ENCODE results near the gene CD81. TPM values are rescaled to one million over a fixed set of nuclear protein-coding genes. Genes with fewer than 3 reads are reported as not detected.

Gene CD81
- total and polyA plus RNA-seq, 2 experiments from 2014 or later: 67.6 to 434 TPM

DNA sequence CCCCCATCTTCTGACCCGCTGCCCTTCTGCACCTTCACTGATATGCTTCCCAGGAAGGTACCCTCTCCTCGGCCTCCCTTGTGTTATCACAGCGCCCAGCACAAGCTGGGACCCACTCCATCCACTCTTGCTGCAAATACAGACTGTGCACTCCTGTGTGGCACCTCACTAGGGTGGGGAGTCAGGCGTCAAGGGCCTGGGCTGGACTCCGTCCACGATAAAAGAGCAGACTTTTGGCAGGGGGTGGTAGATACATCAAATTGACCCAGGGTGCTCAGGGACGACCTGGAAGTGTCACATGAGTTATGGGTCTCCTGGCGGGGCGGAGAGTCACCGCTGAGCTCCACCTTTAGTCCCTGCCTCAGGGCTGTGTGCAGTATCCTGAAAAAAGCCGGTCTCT lies 66.3 kb downstream of the CD81 start:
- peaks cover 36% of the 10 kb centered on the region for H3K27me3 ChIP-seq (replicated peaks; ENCODE audit: insufficient read depth)
- WGBS, 2 experiments (ENCODE audit: low coverage in 1 of 2, low lambda C conversion rate in 2 of 2, missing lambda C conversion rate in 2 of 2): 18 to 19% methylated on average over 11 of the region's 11 CpGs

DNA sequence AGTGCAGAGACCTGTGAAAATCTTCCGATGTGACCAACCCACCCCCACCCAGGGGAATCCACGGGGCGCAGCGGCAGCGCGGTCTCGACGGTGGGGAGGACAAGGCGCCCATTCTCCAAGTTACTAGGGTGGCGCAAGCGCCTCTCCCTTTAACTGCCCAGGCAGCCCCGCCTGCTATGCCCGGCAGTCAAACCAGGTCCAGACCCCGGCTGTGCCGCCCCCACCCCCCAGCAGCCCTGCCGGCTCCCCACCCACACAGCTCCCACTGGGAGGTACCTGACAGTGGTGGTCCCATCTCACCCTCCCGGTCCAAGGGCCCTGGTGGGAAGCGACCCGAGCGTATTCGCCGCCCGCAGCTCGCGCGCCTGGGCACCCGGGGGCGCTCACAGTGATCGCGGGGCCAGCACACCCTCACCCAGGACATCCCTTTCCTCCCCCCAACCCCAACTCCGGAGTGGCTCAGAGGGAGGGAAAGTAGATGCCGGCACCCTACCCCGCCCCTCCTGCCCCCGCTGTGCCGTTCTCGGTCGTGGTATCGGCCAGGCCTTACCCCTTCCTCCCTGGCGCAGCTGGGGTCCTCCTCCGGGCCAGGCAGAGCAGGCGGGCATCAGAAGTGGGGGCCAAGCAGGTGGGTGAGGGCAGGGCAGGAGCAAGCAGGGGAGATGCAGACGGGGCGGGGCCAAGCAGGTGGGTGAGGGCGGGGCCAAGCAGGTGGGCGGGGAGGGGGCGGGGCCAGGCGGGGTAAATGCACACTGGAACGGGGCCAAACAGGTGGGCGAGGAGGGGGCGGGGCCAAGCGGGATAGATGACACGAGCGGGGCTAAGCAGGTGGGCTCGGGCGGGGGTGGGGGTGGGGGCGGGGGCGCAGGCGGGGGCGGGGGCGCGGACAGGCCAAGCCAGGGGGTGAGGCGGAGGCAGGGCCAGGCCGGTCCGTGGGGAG lies 67.0 kb downstream of the CD81 start, which contains the start of gene TRPM5:
TRPM5 (minus strand) TSS at position 634 of the 940 bp plus-strand sequence. CDS start 21,478 bp downstream, outside the sequence.
- DNase-seq: no peak
- Histone ChIP-seq H3K4me1 (ENCODE audit: insufficient read depth) (no peaks in the 10 kb centered on the region), H3K27ac (no peak within 1 kb of the TSS), H3K27me3 (replicated peaks; ENCODE audit: insufficient read depth) (peaks cover 29% of the 10 kb centered on the region), H3K79me2 (ENCODE audit: insufficient read depth) (no peaks in the 10 kb centered on the region), H2AFZ (no peak within 1 kb of the TSS), H3F3A (ENCODE audit: insufficient read depth) (no peaks in the 10 kb centered on the region), H3K4me3 (no peak within 1 kb of the TSS), H4K20me1 (ENCODE audit: insufficient read depth) (no peaks in the 10 kb centered on the region), H3K9me3 (ENCODE audit: low read depth) (no peaks in the 10 kb centered on the region), H3K4me2 (ENCODE audit: unreplicated experiment) (no peak within 1 kb of the TSS), H3K9ac (no peak within 1 kb of the TSS), H3K9me2 (ENCODE audit: insufficient read depth) (no peaks in the 10 kb centered on the region), H3K36me3 (ENCODE audit: low read depth) (no peaks in the 10 kb centered on the region)
- TF ChIP-seq EZH2phosphoT487 (IDR thresholded peaks at IDR 0.05; ENCODE audit: insufficient read depth, low read depth) (no peak), EZH2 (IDR thresholded peaks at IDR 0.05; ENCODE audit: insufficient read depth, poor library complexity, severe bottlenecking) (no peak)
- 10 to 13% methylated on average over 29 to 62 of the region's 64 CpGs for WGBS, 2 experiments (ENCODE audit: low coverage in 1 of 2, low lambda C conversion rate in 2 of 2, missing lambda C conversion rate in 2 of 2)
- in situ Hi-C loops (cut with MboI): no loop called here

More for the DNA sequence above, 66.3 kb downstream of the CD81 start:
- Histone ChIP-seq H3K9ac (no peak overlapping the region), H3K4me2 (ENCODE audit: unreplicated experiment) (no peak overlapping the region), H3K9me2 (ENCODE audit: insufficient read depth) (no peaks in the 10 kb centered on the region), H3K9me3 (ENCODE audit: low read depth) (no peaks in the 10 kb centered on the region), H3K4me1 (ENCODE audit: insufficient read depth) (no peaks in the 10 kb centered on the region), H4K20me1 (ENCODE audit: insufficient read depth) (no peaks in the 10 kb centered on the region), H3K4me3 (no peak overlapping the region), H3K27ac (no peak overlapping the region), H2AFZ (no peak overlapping the region), H3K36me3 (ENCODE audit: low read depth) (no peaks in the 10 kb centered on the region), H3F3A (ENCODE audit: insufficient read depth) (no peaks in the 10 kb centered on the region), H3K79me2 (ENCODE audit: insufficient read depth) (no peaks in the 10 kb centered on the region)
- no peak for DNase-seq
- in situ Hi-C loops (cut with MboI): no loop called here
- no peak for TF ChIP-seq EZH2phosphoT487 (IDR thresholded peaks at IDR 0.05; ENCODE audit: insufficient read depth, low read depth)
- TF ChIP-seq EZH2 (IDR thresholded peaks at IDR 0.05; ENCODE audit: insufficient read depth, poor library complexity, severe bottlenecking): no peak

DNA sequence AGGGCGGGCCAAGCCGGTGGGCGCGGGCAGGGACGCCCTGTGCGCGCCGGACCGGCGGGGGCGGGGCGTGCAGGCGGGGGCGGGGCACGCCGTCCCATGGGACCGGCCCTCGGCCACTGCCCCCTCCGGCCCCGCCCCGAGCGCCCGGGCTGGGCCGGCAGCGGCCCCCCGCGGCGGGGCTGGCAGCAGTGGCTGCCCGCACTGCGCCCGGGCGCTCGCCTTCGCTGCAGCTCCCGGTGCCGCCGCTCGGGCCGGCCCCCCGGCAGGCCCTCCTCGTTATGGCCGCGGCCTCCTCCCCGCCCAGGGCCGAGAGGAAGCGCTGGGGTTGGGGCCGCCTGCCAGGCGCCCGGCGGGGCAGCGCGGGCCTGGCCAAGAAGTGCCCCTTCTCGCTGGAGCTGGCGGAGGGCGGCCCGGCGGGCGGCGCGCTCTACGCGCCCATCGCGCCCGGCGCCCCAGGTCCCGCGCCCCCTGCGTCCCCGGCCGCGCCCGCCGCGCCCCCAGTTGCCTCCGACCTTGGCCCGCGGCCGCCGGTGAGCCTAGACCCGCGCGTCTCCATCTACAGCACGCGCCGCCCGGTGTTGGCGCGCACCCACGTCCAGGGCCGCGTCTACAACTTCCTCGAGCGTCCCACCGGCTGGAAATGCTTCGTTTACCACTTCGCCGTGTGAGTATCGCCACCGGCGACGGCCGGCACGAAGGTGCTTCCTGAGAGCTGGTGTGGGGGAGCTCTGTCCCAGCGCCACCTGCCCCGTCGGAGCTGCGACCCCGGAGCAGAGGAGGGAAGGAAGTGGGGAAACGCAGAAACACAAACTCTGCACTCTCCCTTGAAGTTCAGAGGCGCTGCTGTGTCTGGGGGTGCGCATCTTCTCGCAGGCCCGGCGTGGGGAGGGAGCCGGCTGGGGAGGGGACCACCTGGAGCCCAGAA lies 68.0 kb downstream of the CD81 start, which contains the start of gene KCNQ1:
KCNQ1 (plus strand) TSS at position 188 of the 925 bp plus-strand sequence; CDS start at position 279, 91 bp downstream.
- Histone ChIP-seq H3K9me2 (ENCODE audit: insufficient read depth) (no peaks in the 10 kb centered on the region), H3K27ac (no peak within 1 kb of the TSS), H3K9me3 (ENCODE audit: low read depth) (no peaks in the 10 kb centered on the region), H3K79me2 (ENCODE audit: insufficient read depth) (no peaks in the 10 kb centered on the region), H4K20me1 (ENCODE audit: insufficient read depth) (no peaks in the 10 kb centered on the region), H3K9ac (no peak within 1 kb of the TSS), H3K36me3 (ENCODE audit: low read depth) (no peaks in the 10 kb centered on the region), H3K4me3 (no peak within 1 kb of the TSS), H3F3A (ENCODE audit: insufficient read depth) (no peaks in the 10 kb centered on the region), H2AFZ (no peak within 1 kb of the TSS), H3K4me2 (ENCODE audit: unreplicated experiment) (no peak within 1 kb of the TSS), H3K4me1 (ENCODE audit: insufficient read depth) (no peaks in the 10 kb centered on the region), H3K27me3 (replicated peaks; ENCODE audit: insufficient read depth) (peaks cover 34% of the 10 kb centered on the region)
- in situ Hi-C loops (cut with MboI): no loop called here
- TF ChIP-seq EZH2phosphoT487 (IDR thresholded peaks at IDR 0.05; ENCODE audit: insufficient read depth, low read depth): no peak
- peak; percentile 66 for TF ChIP-seq EZH2 (IDR thresholded peaks at IDR 0.05; ENCODE audit: insufficient read depth, poor library complexity, severe bottlenecking)
- WGBS, 2 experiments (ENCODE audit: low coverage in 1 of 2, low lambda C conversion rate in 2 of 2, missing lambda C conversion rate in 2 of 2): 3 to 4% methylated on average over 58 to 86 of the region's 116 CpGs
- DNase-seq: no peak
